Fibroblast of the aortic adventitia (primary cell): Measurements from ENCODE around the gene CLEC2A. TPM values are rescaled to one million over a fixed set of nuclear protein-coding genes. Genes with fewer than 3 reads are reported as not detected.
A peak's percentile ranks its signal among the peaks of the same experiment; 100 is the strongest.

Experiments
- DNase-seq: peaks from one replicate; pipeline ENCODE4 v3.0.0-alpha.2; 2010; ENCODE audit warnings: low read depth
- H3K4me3 ChIP-seq: 2 replicates; pipeline ENCODE4 v1.5.1; 2011; ENCODE audit warnings: low read depth, mild to moderate bottlenecking, control low read depth, low read length, moderate library complexity
- CTCF ChIP-seq: IDR thresholded peaks from 2 replicates; pipeline ENCODE4 v1.5.1; 2011; ENCODE audit warnings: mild to moderate bottlenecking, low read length, control low read depth, inconsistent platforms; ENCODE audit not compliant: insufficient read depth
- total RNA-seq: library from RNA; depleted of rRNA; stranded (reverse); fragments of >200 nt; gene quantifications from 2 replicates; pipeline ENCODE4 v1.2.3, GENCODE V29; 2012; ENCODE audit warnings: low replicate concordance

Gene CLEC2A
- total RNA-seq, 1 donor, result not detected

GRCh38 chr12:9948606-9949296 is 16.6 kb upstream of the CLEC2A start:
- no peak for TF ChIP-seq CTCF
- DNase-seq, result no peak
- no peak overlapping the region for H3K4me3 ChIP-seq

- no peak overlapping the region for H3K4me3 ChIP-seq
- no peak for TF ChIP-seq CTCF
- DNase-seq, result no peak
Measured at GRCh38 chr12:9947674-9948073, 15.5 kb upstream of the CLEC2A start.

GRCh38 chr12:9944391-9944790 is 12.2 kb upstream of the CLEC2A start:
- DNase-seq, result no peak
- no peak for TF ChIP-seq CTCF
- H3K4me3 ChIP-seq, result no peak overlapping the region

GRCh38 chr12:9943240-9943639 is 11.1 kb upstream of the CLEC2A start:
- no peak for DNase-seq
- no peak overlapping the region for H3K4me3 ChIP-seq
- TF ChIP-seq CTCF, result no peak

- no peak overlapping the region for H3K4me3 ChIP-seq
- no peak for TF ChIP-seq CTCF
- no peak for DNase-seq
Measured at GRCh38 chr12:9941838-9942237, 9.7 kb upstream of the CLEC2A start.

- peak; percentile 4 for DNase-seq
- no peak overlapping the region for H3K4me3 ChIP-seq
- TF ChIP-seq CTCF, result peak; percentile 41
Measured at GRCh38 chr12:9940375-9940774, 8.2 kb upstream of the CLEC2A start.

GRCh38 chr12:9936591-9936990 is 4.4 kb upstream of the CLEC2A start:
- no peak for DNase-seq
- H3K4me3 ChIP-seq, result no peak overlapping the region
- TF ChIP-seq CTCF, result no peak
